Calu3 (cell line): Measurements from ENCODE around the gene TENT4A. TPM values are rescaled to one million over a fixed set of nuclear protein-coding genes. Genes with fewer than 3 reads are reported as not detected.

Source experiments
- BruUV-seq: library from RNA; stranded (reverse); fragments of 400-500 nt; replicated peaks from 2 replicates; lab custom pipeline; 2021; lab: Mats Ljungman, UMichigan
- CTCF ChIA-PET: fragments of 300-600 bp; sonication (Branson Sonifier 250); formaldehyde crosslinking; loops from one replicate; lab custom pipeline; 2022; ENCODE audit warnings: antibody characterized with exemption; lab: Charles Lee
- DNase-seq: peaks from one replicate; pipeline ENCODE4 v3.0.0; 2022
- H3K27ac Mint-ChIP-seq: one replicate; pipeline ENCODE4 v1.8.0; 2022; ENCODE audit warnings: mixed read lengths; ENCODE audit not compliant: unreplicated experiment
- H3K27me3 Mint-ChIP-seq: one replicate; pipeline ENCODE4 v1.8.0; 2022; ENCODE audit warnings: mixed read lengths; ENCODE audit not compliant: unreplicated experiment
- H3K36me3 Mint-ChIP-seq: one replicate; pipeline ENCODE4 v1.8.0; 2022; ENCODE audit warnings: mild to moderate bottlenecking, moderate library complexity, mixed read lengths; ENCODE audit not compliant: insufficient read depth, unreplicated experiment
- H3K4me1 Mint-ChIP-seq: one replicate; pipeline ENCODE4 v1.8.0; 2022; ENCODE audit warnings: mild to moderate bottlenecking, low read depth, mixed read lengths; ENCODE audit not compliant: unreplicated experiment
- H3K4me3 Mint-ChIP-seq: one replicate; pipeline ENCODE4 v1.8.0; 2022; ENCODE audit warnings: mild to moderate bottlenecking, low read depth, moderate library complexity, mixed read lengths; ENCODE audit not compliant: unreplicated experiment
- H3K9me3 Mint-ChIP-seq: one replicate; pipeline ENCODE4 v1.8.0; 2022; ENCODE audit warnings: low read depth, mixed read lengths; ENCODE audit not compliant: unreplicated experiment
- CTCF ChIP-seq: fragments of 200-600 bp; IDR thresholded peaks from one replicate; pipeline ENCODE4 v1.8.0; 2022; ENCODE audit warnings: antibody characterized with exemption; ENCODE audit not compliant: unreplicated experiment
- intact Hi-C: fragments of 100-400 bp; cut with micrococcal nuclease; formaldehyde crosslinking; loops from one replicate; pipeline ENCODE4 v1.10.0; 2022; ENCODE audit not compliant: unreplicated experiment
- total RNA-seq: library from RNA; stranded (reverse); gene quantifications from 2 replicates; pipeline ENCODE4 v1.2.3, GENCODE V29; 2022

The TENT4A gene
- total RNA-seq, 1 experiment from 2014 or later, result 39.9 TPM

GRCh38 chr5:6759983-6760382 is 46.8 kb downstream of the TENT4A start:
- Mint-ChIP-seq H3K27me3 (no peaks in the 10 kb centered on the region), H3K4me3 (no peak overlapping the region), H3K4me1 (no peaks in the 10 kb centered on the region), H3K9me3 (no peaks in the 10 kb centered on the region), H3K36me3 (peaks cover 19% of the 10 kb centered on the region), H3K27ac (no peak overlapping the region)
- CTCF ChIA-PET, result no interaction called here
- intact Hi-C loops, result no loop called here
- DNase-seq, result no peak
- no peak for TF ChIP-seq CTCF
- BruUV-seq, result no TSS peak

GRCh38 chr5:6760686-6761085 is 47.5 kb downstream of the TENT4A start:
- Mint-ChIP-seq H3K4me3 (no peak overlapping the region), H3K27ac (no peak overlapping the region), H3K36me3 (peaks cover 12% of the 10 kb centered on the region), H3K27me3 (no peaks in the 10 kb centered on the region), H3K9me3 (no peaks in the 10 kb centered on the region), H3K4me1 (peaks cover 4% of the 10 kb centered on the region)
- DNase-seq, result no peak
- CTCF ChIA-PET, result no interaction called here
- no TSS peak for BruUV-seq
- intact Hi-C loops, result no loop called here
- TF ChIP-seq CTCF, result no peak

GRCh38 chr5:6761333-6761732 is 48.1 kb downstream of the TENT4A start:
- H3K4me3 Mint-ChIP-seq, result no peak overlapping the region
- H3K27ac Mint-ChIP-seq, result no peak overlapping the region
- BruUV-seq, result no TSS peak
- peaks cover 11% of the 10 kb centered on the region for H3K4me1 Mint-ChIP-seq
- H3K27me3 Mint-ChIP-seq, result no peaks in the 10 kb centered on the region
- peaks cover 9% of the 10 kb centered on the region for H3K36me3 Mint-ChIP-seq
- intact Hi-C loops, result no loop called here
- no peak for TF ChIP-seq CTCF
- no peaks in the 10 kb centered on the region for H3K9me3 Mint-ChIP-seq
- DNase-seq, result no peak
- CTCF ChIA-PET, result no interaction called here

DNA sequence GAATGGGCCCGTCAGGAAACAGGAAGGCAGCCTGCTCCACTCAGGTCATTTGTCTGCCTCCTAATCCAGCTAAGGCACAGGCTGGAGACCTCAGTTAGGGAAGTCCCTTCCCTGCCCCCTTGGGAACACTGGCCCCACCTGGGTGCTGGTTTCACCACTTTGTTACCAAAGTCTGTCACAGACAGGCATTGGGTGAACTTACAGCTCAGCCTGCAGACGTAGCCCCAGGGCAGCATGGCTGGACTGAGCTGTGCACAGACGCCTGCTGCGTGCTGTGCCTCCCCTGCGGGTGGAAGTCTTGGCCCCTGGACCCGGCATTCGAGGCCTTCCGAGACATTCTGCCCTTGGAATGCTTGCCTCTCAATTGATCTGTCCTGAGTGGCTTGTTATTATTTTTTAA is 48.9 kb downstream of the TENT4A start:
- intact Hi-C loops, result no loop called here
- no TSS peak for BruUV-seq
- Mint-ChIP-seq H3K4me1 (peaks cover 13% of the 10 kb centered on the region), H3K4me3 (no peak overlapping the region), H3K36me3 (peaks cover 9% of the 10 kb centered on the region), H3K9me3 (no peaks in the 10 kb centered on the region), H3K27ac (no peak overlapping the region), H3K27me3 (no peaks in the 10 kb centered on the region)
- TF ChIP-seq CTCF, result no peak
- CTCF ChIA-PET, result no interaction called here
- DNase-seq, result no peak
